ENCODE data around the gene ANAPC1.

DNA sequence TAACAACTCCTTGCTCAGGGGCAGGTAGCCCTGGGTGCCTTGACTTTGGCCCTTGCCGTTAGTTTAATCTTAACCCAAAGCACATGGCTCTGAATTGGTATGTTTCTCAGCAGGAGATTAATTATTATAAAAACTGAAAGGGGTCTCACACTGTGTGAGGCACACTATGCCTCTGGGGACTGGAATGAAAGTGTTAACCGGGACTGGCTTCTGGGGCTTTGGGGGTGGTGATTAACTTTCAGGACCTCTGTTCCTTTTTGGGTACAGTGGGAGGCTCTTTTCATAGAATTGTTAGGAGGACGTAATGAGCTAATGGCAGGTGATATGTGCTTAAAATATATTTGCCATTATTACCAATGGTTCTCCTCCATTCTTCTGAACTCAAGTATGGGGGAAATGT, 19.5 kb upstream of the ANAPC1 start:
- TF ChIP-seq, protein P1, sequence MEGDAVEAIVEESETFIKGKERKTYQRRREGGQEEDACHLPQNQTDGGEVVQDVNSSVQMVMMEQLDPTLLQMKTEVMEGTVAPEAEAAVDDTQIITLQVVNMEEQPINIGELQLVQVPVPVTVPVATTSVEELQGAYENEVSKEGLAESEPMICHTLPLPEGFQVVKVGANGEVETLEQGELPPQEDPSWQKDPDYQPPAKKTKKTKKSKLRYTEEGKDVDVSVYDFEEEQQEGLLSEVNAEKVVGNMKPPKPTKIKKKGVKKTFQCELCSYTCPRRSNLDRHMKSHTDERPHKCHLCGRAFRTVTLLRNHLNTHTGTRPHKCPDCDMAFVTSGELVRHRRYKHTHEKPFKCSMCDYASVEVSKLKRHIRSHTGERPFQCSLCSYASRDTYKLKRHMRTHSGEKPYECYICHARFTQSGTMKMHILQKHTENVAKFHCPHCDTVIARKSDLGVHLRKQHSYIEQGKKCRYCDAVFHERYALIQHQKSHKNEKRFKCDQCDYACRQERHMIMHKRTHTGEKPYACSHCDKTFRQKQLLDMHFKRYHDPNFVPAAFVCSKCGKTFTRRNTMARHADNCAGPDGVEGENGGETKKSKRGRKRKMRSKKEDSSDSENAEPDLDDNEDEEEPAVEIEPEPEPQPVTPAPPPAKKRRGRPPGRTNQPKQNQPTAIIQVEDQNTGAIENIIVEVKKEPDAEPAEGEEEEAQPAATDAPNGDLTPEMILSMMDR (IDR thresholded peaks at IDR 0.05) = no peak
- TF ChIP-seq POLR2AphosphoS5 (IDR thresholded peaks at IDR 0.05) = no peak
- TF ChIP-seq POLR2A (IDR thresholded peaks at IDR 0.05) = no peak
